Right atrium auricular region (tissue), 2 donors: ENCODE measurements around the gene DYNC1LI1. TPM values are rescaled to one million over a fixed set of nuclear protein-coding genes. Genes with fewer than 3 reads are reported as not detected.
A peak's percentile ranks its signal among the peaks of the same experiment; 100 is the strongest.

Experiments used
- DNase-seq: peaks from one replicate; pipeline ENCODE4 v3.0.0-alpha.2; 2019; ENCODE audit warnings: low spot score
- H3K27ac ChIP-seq, 2 donors: fragments of 200-600 bp; sonication (generic); 1 replicate in 1 of 2; 2 replicates in 1 of 2; pipeline ENCODE4 v1.5.1; 2016 to 2019
- H3K27me3 ChIP-seq, 2 donors: fragments of 200-600 bp; sonication (generic); one replicate each; pipeline versions ENCODE4 v1.5.1 to v1.6.0; 2017 to 2019
- H3K36me3 ChIP-seq: fragments of 200-600 bp; sonication (generic); one replicate; pipeline ENCODE4 v1.5.1; 2016
- H3K4me1 ChIP-seq, 2 donors: fragments of 200-600 bp; sonication (generic); one replicate each; pipeline versions ENCODE4 v1.5.1 to v1.6.0; 2017 to 2019
- H3K4me3 ChIP-seq, 2 donors: fragments of 200-600 bp; sonication (generic); 1 replicate in 1 of 2; 2 replicates in 1 of 2; pipeline ENCODE4 v1.5.1; 2017 to 2019; ENCODE audit warnings: mild to moderate bottlenecking in 1 of 2, moderate library complexity in 1 of 2
- H3K9me3 ChIP-seq, 2 donors: fragments of 200-600 bp; sonication (generic); one replicate each; pipeline ENCODE4 v1.5.1; 2019
- total RNA-seq, 2 donors: library from RNA; depleted of rRNA; stranded (reverse); fragments of >200 nt; gene quantifications; one replicate each; pipeline ENCODE4 v1.1.0, GENCODE V29; 2016
- TF ChIP-seq, protein P1 (sequence below), 2 donors: fragments of 200-600 bp; sonication (generic); IDR thresholded peaks; one replicate each; pipeline ENCODE4 v1.5.1; 2019; ENCODE audit warnings: antibody characterized with exemption in 2 of 2

DYNC1LI1 gene
- total RNA-seq, 2 donors from 2014 or later = 36.6 to 39.7 TPM

DNA sequence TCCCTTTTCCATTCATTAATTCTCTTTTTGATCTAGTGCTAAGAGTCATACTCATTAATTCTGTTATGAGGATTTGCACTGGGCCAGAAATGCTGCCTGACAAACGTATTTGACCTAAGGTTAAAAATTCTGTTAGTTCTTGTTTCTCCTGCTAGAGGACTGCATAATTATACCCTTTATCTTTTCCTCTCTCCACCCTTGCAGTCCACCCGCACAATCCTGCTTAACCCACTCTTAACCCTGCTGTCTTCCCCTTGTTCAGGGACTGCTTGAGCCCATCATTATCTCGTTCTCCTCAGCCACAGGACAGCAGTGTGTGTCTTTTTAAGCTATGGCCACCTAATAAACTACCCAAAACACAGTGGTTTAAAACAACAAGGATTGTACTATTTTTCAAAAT lies 31.1 kb upstream of the DYNC1LI1 start:
- H3K27me3 ChIP-seq = no peaks in the 10 kb centered on the region
- DNase-seq = no peak
- TF ChIP-seq, protein P1, sequence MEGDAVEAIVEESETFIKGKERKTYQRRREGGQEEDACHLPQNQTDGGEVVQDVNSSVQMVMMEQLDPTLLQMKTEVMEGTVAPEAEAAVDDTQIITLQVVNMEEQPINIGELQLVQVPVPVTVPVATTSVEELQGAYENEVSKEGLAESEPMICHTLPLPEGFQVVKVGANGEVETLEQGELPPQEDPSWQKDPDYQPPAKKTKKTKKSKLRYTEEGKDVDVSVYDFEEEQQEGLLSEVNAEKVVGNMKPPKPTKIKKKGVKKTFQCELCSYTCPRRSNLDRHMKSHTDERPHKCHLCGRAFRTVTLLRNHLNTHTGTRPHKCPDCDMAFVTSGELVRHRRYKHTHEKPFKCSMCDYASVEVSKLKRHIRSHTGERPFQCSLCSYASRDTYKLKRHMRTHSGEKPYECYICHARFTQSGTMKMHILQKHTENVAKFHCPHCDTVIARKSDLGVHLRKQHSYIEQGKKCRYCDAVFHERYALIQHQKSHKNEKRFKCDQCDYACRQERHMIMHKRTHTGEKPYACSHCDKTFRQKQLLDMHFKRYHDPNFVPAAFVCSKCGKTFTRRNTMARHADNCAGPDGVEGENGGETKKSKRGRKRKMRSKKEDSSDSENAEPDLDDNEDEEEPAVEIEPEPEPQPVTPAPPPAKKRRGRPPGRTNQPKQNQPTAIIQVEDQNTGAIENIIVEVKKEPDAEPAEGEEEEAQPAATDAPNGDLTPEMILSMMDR (IDR thresholded peaks at IDR 0.05) = no peak

DNA sequence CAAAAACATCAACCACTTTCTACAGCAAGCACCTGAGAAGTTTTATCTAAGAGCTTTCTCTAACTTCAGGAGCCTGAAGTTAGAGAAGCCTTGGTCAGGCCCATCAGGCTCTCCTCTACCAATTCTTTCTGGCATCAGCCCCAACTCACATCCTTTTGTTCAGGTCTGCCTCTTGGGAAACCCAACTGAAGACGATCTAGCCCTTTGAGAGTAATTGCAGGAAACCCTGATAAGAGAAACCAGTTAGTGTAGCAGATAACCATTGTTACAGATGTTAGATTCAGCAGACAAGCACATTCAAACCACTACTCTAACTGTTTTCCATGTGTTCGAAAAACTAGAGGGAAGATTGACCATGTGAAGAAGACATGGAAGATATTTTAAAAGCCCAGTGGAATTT lies 27.0 kb upstream of the DYNC1LI1 start:
- H3K27ac ChIP-seq = peak overlapping the region; percentile 55 to 71
- no peak for DNase-seq
- H3K27me3 ChIP-seq = no peaks in the 10 kb centered on the region
- peaks cover 0 to 28% of the 10 kb centered on the region in 2 donors for H3K4me1 ChIP-seq
- H3K36me3 ChIP-seq = no peaks in the 10 kb centered on the region
- TF ChIP-seq, protein P1 (IDR thresholded peaks at IDR 0.05) = no peak
- H3K4me3 ChIP-seq = no peak overlapping the region
- H3K9me3 ChIP-seq = no peaks in the 10 kb centered on the region

More for the DNA sequence above, 31.1 kb upstream of the DYNC1LI1 start:
- Histone ChIP-seq H3K4me3 (no peak overlapping the region), H3K4me1 (peaks cover 0 to 7% of the 10 kb centered on the region in 2 donors), H3K27ac (no peak overlapping the region), H3K9me3 (no peaks in the 10 kb centered on the region), H3K36me3 (no peaks in the 10 kb centered on the region)

DNA sequence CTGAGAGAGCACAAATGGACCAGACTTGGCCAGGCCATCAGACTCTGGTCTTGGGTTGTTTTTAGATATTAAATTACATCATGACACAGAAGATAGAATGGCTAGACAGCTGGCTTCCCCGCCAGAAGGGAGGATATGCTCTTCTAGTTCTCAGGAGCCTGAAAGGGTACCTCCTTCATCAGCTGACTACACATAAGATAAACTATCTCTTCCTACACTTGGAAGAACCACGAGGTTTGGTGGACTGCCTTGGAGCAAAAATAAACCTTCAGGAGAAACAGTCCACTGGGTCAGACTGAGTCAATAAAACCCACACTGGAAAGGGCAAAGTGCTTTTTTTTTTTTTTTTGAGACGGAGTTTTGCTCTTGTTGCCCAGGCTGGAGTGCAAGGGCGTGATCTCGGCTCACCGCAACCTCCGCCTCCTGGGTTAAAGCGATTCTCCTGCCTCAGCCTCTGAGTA lies 26.3 kb upstream of the DYNC1LI1 start:
- Histone ChIP-seq H3K9me3 (no peaks in the 10 kb centered on the region), H3K4me3 (no peak overlapping the region), H3K27me3 (no peaks in the 10 kb centered on the region), H3K36me3 (no peaks in the 10 kb centered on the region), H3K4me1 (peaks cover 0 to 28% of the 10 kb centered on the region in 2 donors), H3K27ac (peak overlapping the region; percentile 55 to 71)
- DNase-seq = peak; percentile 68
- TF ChIP-seq, protein P1 (IDR thresholded peaks at IDR 0.05) = no peak

DNA sequence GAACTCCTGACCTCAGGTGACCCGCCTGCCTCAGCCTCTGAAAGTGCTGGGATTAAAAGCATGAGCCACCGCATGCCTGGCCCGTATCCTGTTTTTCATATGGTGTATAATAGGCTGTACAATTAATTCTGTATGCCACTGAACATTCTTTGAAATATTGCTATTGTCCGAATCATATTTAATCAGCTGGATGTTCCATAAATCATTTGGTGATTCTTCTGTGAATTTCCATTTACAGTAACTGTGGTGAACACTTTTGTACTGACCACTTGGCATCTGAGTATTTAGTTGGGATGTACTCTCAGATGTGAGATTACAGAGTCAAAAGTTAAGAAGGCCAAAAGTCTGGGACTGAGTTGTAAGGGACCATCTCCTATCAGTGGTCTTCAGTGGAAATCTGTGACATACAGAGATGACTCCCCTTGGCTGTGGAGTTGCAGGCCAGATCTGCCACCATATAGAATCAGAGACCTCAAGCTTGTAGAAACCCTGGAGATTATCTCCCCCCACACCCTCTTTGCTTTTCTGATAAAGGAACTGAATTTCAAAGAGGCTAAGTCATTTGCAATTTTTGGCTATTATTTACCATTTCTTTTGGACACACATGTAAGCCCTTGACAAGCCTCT lies 25.7 kb upstream of the DYNC1LI1 start:
- peaks cover 0 to 28% of the 10 kb centered on the region in 2 donors for H3K4me1 ChIP-seq
- no peaks in the 10 kb centered on the region for H3K36me3 ChIP-seq
- H3K9me3 ChIP-seq = no peaks in the 10 kb centered on the region
- no peak overlapping the region for H3K4me3 ChIP-seq
- TF ChIP-seq, protein P1 (IDR thresholded peaks at IDR 0.05) = no peak
- peak overlapping the region; percentile 55 to 71 for H3K27ac ChIP-seq
- DNase-seq = no peak
- H3K27me3 ChIP-seq = no peaks in the 10 kb centered on the region

GRCh38 chr3:32595323-32595722 lies 24.7 kb upstream of the DYNC1LI1 start:
- peak overlapping the region in 1 of 2 donors; percentile 56 for H3K27ac ChIP-seq
- H3K9me3 ChIP-seq = no peaks in the 10 kb centered on the region
- TF ChIP-seq, protein P1 (IDR thresholded peaks at IDR 0.05) = no peak
- H3K4me3 ChIP-seq = no peak overlapping the region
- no peaks in the 10 kb centered on the region for H3K27me3 ChIP-seq
- no peak for DNase-seq
- no peaks in the 10 kb centered on the region for H3K36me3 ChIP-seq
- peaks cover 0 to 28% of the 10 kb centered on the region in 2 donors for H3K4me1 ChIP-seq
